Tibial nerve (tissue), 4 donors: ENCODE data around the gene LRRC25.

Experiments used
- CTCF ChIP-seq, 5 experiments: fragments of 200-600 bp in 3 of 5; fragments of 450-650 bp in 2 of 5; sonication (generic) in 3 of 5; IDR thresholded peaks; one replicate each; pipeline ENCODE4 v1.5.1; 2016 to 2019; ENCODE audit warnings: antibody characterized with exemption in 5 of 5, mild to moderate bottlenecking in 3 of 5, moderate library complexity in 2 of 5
- EP300 ChIP-seq, 2 donors: sonication (generic); formaldehyde crosslinking; IDR thresholded peaks; one replicate each; pipeline ENCODE4 v1.6.1; 2017; ENCODE audit warnings: antibody characterized with exemption in 2 of 2, mild to moderate bottlenecking in 1 of 2

- TF ChIP-seq CTCF (IDR thresholded peaks at IDR 0.05) (no peak), EP300 (IDR thresholded peaks at IDR 0.05) (no peak)
These were observed 41.8 kb upstream of the LRRC25 start for GRCh38 chr19:18439025-18439909.
